Peyer's patch (tissue), 4 donors: ENCODE results near the gene ARMC2. TPM values are rescaled to one million over a fixed set of nuclear protein-coding genes. Genes with fewer than 3 reads are reported as not detected.

ENCODE experiments used
- DNase-seq, 3 donors: peaks; one replicate each; pipeline ENCODE4 v3.0.0-alpha.2; 2017 to 2019
- H3K27ac ChIP-seq, 4 donors: fragments of 200-600 bp; sonication (generic); one replicate each; pipeline ENCODE4 v1.5.1; 2016 to 2019
- H3K27me3 ChIP-seq, 2 donors: fragments of 200-600 bp; sonication (generic); one replicate each; pipeline ENCODE4 v1.5.1; 2019
- H3K36me3 ChIP-seq, 3 donors: fragments of 200-600 bp; sonication (generic); one replicate each; pipeline ENCODE4 v1.5.1; 2016 to 2019
- H3K4me1 ChIP-seq, 4 donors: fragments of 200-600 bp; sonication (generic); one replicate each; pipeline ENCODE4 v1.5.1; 2016 to 2019
- H3K4me3 ChIP-seq, 4 donors: fragments of 200-600 bp; sonication (generic); 1 replicate in 3 of 4; 2 replicates in 1 of 4; pipeline ENCODE4 v1.5.1; 2016 to 2019; ENCODE audit warnings: mild to moderate bottlenecking in 1 of 4
- H3K9me3 ChIP-seq, 4 donors: fragments of 200-600 bp; sonication (generic); one replicate each; pipeline ENCODE4 v1.5.1; 2016 to 2019; ENCODE audit warnings: mild to moderate bottlenecking in 1 of 4
- POLR2A ChIP-seq, 2 donors: fragments of 450-650 bp; IDR thresholded peaks; one replicate each; pipeline ENCODE4 v1.5.1; 2017; ENCODE audit warnings: antibody characterized with exemption in 2 of 2, mild to moderate bottlenecking in 2 of 2, moderate library complexity in 2 of 2
- total RNA-seq, 4 donors: library from RNA; depleted of rRNA; stranded (reverse); fragments of >200 nt; gene quantifications; one replicate each; pipeline ENCODE4 v1.1.0, GENCODE V29; 2016
- TF ChIP-seq, protein P1 (sequence below), 6 experiments: fragments of 450-650 bp in 4 of 6; fragments of 200-600 bp in 2 of 6; sonication (generic) in 1 of 6; IDR thresholded peaks; one replicate each; pipeline ENCODE4 v1.5.1; 2017 to 2019; ENCODE audit warnings: antibody characterized with exemption in 6 of 6, mild to moderate bottlenecking in 3 of 6, moderate library complexity in 1 of 6

Gene ARMC2
- total RNA-seq, 4 donors from 2014 or later = 0.53 to 29.7 (median 4.4) TPM

DNA sequence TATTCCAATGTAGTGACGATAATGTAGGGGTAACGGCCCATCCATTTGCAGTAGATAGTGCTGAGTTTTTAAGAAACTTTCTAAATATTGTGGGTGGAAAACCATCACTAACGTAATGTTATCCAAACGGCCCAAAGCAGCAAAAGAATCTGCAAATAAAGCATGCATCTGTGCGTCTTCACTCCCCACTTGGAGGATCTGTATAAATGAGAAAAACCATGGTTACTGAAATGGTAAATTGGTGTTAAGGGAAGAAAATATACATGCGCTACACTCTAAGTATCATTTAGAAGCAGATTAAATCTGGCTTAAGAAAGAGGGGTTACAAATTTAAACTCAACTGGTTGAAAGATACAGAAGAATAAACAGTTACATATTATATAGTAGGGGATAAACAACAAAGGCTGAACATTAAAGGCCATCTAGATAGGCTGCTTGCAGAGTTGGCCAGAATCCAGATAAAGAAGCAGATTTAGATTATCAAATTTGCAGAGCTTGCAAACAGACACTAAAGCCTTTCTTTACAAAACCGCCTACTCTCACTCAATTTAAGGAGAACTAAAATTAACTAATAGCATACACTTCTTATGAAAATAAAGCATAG, 153.2 kb downstream of the ARMC2 start:
- Histone ChIP-seq H3K36me3 (peaks cover 0 to 40% (median 0%) of the 10 kb centered on the region in 3 donors), H3K4me3 (peak overlapping the region in 1 of 4 donors; percentile 24), H3K9me3 (no peaks in the 10 kb centered on the region), H3K4me1 (peaks cover 0 to 5% (median 0%) of the 10 kb centered on the region in 4 donors), H3K27me3 (no peaks in the 10 kb centered on the region), H3K27ac (peak overlapping the region; percentile 21 to 67 (median 58))
- TF ChIP-seq, protein P1, sequence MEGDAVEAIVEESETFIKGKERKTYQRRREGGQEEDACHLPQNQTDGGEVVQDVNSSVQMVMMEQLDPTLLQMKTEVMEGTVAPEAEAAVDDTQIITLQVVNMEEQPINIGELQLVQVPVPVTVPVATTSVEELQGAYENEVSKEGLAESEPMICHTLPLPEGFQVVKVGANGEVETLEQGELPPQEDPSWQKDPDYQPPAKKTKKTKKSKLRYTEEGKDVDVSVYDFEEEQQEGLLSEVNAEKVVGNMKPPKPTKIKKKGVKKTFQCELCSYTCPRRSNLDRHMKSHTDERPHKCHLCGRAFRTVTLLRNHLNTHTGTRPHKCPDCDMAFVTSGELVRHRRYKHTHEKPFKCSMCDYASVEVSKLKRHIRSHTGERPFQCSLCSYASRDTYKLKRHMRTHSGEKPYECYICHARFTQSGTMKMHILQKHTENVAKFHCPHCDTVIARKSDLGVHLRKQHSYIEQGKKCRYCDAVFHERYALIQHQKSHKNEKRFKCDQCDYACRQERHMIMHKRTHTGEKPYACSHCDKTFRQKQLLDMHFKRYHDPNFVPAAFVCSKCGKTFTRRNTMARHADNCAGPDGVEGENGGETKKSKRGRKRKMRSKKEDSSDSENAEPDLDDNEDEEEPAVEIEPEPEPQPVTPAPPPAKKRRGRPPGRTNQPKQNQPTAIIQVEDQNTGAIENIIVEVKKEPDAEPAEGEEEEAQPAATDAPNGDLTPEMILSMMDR (IDR thresholded peaks at IDR 0.05) = no peak
- TF ChIP-seq POLR2A (IDR thresholded peaks at IDR 0.05) = no peak
- no peak for DNase-seq

DNA sequence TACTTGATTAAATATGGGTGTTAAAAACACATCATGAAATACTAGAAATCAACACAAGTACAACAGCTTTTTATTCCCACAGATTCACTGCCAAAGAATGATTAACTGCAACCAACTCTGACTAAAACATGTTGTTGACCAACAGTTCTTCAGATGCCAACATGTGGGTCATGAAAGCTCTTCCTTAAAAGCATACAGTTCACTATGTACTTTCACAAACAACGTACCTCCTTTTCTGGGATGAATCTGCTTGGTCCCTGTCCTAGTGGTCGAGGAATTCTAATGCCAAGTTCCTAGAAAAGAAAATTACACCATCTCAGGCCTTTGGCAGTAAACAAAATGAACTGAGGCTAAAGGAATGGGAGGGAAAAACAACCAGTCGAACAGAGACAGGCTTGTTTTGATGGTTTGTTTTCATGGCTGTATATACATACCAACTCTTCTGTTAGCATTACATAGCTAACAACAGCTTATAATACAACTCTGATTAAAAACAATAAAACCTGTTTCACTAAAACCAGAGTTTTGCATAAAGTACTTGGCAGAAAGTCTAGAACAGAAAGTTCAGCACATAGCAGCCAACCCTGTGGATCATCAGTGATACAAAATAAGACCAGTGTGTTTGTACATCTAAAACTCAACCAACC, 154.0 kb downstream of the ARMC2 start:
- Histone ChIP-seq H3K27me3 (no peaks in the 10 kb centered on the region), H3K36me3 (peaks cover 0 to 38% (median 0%) of the 10 kb centered on the region in 3 donors), H3K27ac (peak overlapping the region; percentile 21 to 67 (median 58)), H3K4me3 (peak overlapping the region in 2 of 4 donors; percentile 3 to 24), H3K9me3 (no peaks in the 10 kb centered on the region), H3K4me1 (peaks cover 0 to 12% (median 0%) of the 10 kb centered on the region in 4 donors)
- no peak for TF ChIP-seq POLR2A (IDR thresholded peaks at IDR 0.05)
- TF ChIP-seq, protein P1 (IDR thresholded peaks at IDR 0.05) = peak in 1 of 6 experiments; percentile 9
- DNase-seq = no peak

DNA sequence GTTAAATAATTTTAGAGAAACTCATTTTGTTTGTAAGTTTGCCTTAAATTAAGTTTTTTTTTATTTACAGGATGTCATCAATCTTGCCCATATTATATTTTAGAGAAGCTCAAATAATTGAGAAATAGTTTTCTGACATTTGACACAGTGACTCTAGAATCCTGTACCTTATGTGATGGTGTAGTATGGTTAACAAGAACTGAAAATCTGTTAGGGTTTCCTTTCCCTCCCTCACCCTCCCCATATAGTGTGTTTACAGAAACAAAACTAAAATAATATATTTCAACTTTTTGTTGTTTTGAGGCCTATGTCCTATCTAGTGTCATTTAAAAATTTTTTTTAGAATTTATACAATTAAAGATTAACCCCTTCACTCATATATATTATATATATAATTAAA, 154.7 kb downstream of the ARMC2 start:
- no peak for DNase-seq
- peak overlapping the region in 3 of 4 donors; percentile 21 to 67 (median 58) for H3K27ac ChIP-seq
- peaks cover 0 to 12% (median 0%) of the 10 kb centered on the region in 4 donors for H3K4me1 ChIP-seq
- H3K4me3 ChIP-seq = peak overlapping the region in 1 of 4 donors; percentile 3
- TF ChIP-seq, protein P1 (IDR thresholded peaks at IDR 0.05) = no peak
- TF ChIP-seq POLR2A (IDR thresholded peaks at IDR 0.05) = no peak
- H3K27me3 ChIP-seq = no peaks in the 10 kb centered on the region
- H3K36me3 ChIP-seq = peaks cover 0 to 31% (median 0%) of the 10 kb centered on the region in 3 donors
- H3K9me3 ChIP-seq = no peaks in the 10 kb centered on the region

DNA sequence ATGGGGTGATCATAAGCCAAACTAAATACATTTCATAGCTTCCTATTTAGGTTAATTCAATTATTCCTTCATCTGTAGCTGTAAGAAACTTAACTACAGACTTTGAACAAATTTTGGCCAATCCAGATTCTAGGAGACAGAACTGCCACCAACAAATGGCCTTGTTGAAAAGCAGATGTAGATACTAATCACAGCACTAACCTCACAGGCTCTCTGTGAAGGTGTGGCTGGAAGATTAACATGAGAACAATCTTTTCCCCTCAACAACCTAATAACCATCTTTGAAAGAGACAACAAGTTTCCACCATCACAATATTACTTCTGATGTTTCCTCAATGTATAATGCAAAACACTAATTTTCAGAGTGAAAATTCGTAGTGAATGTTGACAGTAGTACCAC, 158.6 kb downstream of the ARMC2 start:
- Histone ChIP-seq H3K27me3 (no peaks in the 10 kb centered on the region), H3K27ac (peak overlapping the region in 3 of 4 donors; percentile 6 to 98 (median 55)), H3K4me1 (peaks cover 0 to 20% (median 4%) of the 10 kb centered on the region in 4 donors), H3K36me3 (no peaks in the 10 kb centered on the region), H3K4me3 (peak overlapping the region in 3 of 4 donors; percentile 94 to 100 (median 97)), H3K9me3 (no peaks in the 10 kb centered on the region)
- DNase-seq = no peak
- TF ChIP-seq POLR2A (IDR thresholded peaks at IDR 0.05) = no peak
- TF ChIP-seq, protein P1 (IDR thresholded peaks at IDR 0.05) = no peak

DNA sequence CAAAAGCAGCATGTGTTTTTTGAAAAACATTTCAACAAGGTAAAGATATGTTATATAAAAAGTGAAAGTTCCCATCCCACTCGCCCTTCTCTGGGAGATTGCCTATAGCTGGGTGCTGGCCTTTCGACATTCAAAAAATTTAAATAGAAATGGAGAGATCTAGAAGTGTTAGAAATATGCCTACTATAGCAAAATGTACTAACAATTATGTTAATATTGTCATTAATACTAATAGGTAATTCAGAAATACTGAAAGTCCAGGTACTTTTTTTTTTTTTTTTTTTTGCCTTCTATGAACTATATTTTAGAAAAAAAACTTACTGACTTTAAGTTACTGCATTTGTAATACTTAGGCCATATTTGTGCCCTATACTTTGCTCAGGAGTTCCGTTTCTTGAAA, 159.3 kb downstream of the ARMC2 start:
- Histone ChIP-seq H3K4me1 (peaks cover 0 to 23% (median 4%) of the 10 kb centered on the region in 4 donors), H3K9me3 (no peaks in the 10 kb centered on the region), H3K4me3 (peak overlapping the region; percentile 90 to 100 (median 96)), H3K36me3 (no peaks in the 10 kb centered on the region), H3K27me3 (no peaks in the 10 kb centered on the region), H3K27ac (peak overlapping the region in 3 of 4 donors; percentile 97 to 98 (median 97))
- DNase-seq = no peak
- TF ChIP-seq, protein P1 (IDR thresholded peaks at IDR 0.05) = no peak
- TF ChIP-seq POLR2A (IDR thresholded peaks at IDR 0.05) = no peak
